Spleen (tissue), 11 donors: ENCODE data around the gene RESP18. TPM values are rescaled to one million over a fixed set of nuclear protein-coding genes. Genes with fewer than 3 reads are reported as not detected.

ENCODE experiments used
- DNase-seq: peaks from one replicate; pipeline ENCODE4 v3.0.0-alpha.2; 2020
- H3K27ac ChIP-seq, 8 donors: fragments of 200-600 bp; sonication (generic) in 7 of 8; 1 replicate in 4 of 8; 2 replicates in 4 of 8; pipeline versions ENCODE4 v1.5.0 to v1.8.0; 2016 to 2021; ENCODE audit warnings: inconsistent platforms in 4 of 8, mild to moderate bottlenecking in 4 of 8, moderate library complexity in 1 of 8
- H3K27me3 ChIP-seq, 7 donors: fragments of 200-600 bp; sonication (generic) in 6 of 7; replicated peaks in 1 of 7; 1 replicate in 4 of 7; 2 replicates in 3 of 7; pipeline versions ENCODE4 v1.5.0 to v1.8.0; 2016 to 2021; ENCODE audit warnings: inconsistent platforms in 3 of 7, mild to moderate bottlenecking in 1 of 7
- H3K36me3 ChIP-seq, 6 donors: fragments of 200-600 bp; sonication (generic) in 5 of 6; 1 replicate in 4 of 6; 2 replicates in 2 of 6; pipeline versions ENCODE4 v1.5.0 to v1.8.0; 2016 to 2021; ENCODE audit warnings: inconsistent platforms in 2 of 6
- H3K4me1 ChIP-seq, 6 donors: fragments of 200-600 bp; sonication (generic) in 5 of 6; 1 replicate in 3 of 6; 2 replicates in 3 of 6; pipeline versions ENCODE4 v1.5.0 to v1.8.0; 2016 to 2021; ENCODE audit warnings: inconsistent platforms in 3 of 6
- H3K4me3 ChIP-seq, 8 donors: fragments of 200-600 bp; sonication (generic) in 7 of 8; 1 replicate in 4 of 8; 2 replicates in 4 of 8; pipeline versions ENCODE4 v1.5.0 to v1.8.0; 2016 to 2021; ENCODE audit warnings: inconsistent platforms in 4 of 8, mild to moderate bottlenecking in 4 of 8, moderate library complexity in 2 of 8
- H3K9me3 ChIP-seq, 8 donors: fragments of 200-600 bp; sonication (generic) in 7 of 8; 1 replicate in 4 of 8; 2 replicates in 4 of 8; pipeline versions ENCODE4 v1.5.0 to v1.8.0; 2016 to 2021; ENCODE audit warnings: inconsistent platforms in 4 of 8
- POLR2A ChIP-seq, 3 donors: fragments of 450-650 bp; IDR thresholded peaks; one replicate each; pipeline ENCODE4 v1.5.1; 2017; ENCODE audit warnings: antibody characterized with exemption in 3 of 3, mild to moderate bottlenecking in 1 of 3
- POLR2AphosphoS5 ChIP-seq, 3 donors: sonication (generic); formaldehyde crosslinking; IDR thresholded peaks; one replicate each; pipeline ENCODE4 v1.5.1; 2017; ENCODE audit warnings: antibody characterized with exemption in 3 of 3
- WGBS, 5 donors: extraction: QIAGEN DNeasy Blood & Tissue Kit in 3 of 5; methylation state at CpG; one replicate each; pipeline versions ENCODE4 v1.1.5 to v1.1.7; 2013 to 2018; 5-methylcytosine and 5-hydroxymethylcytosine counted together
- intact Hi-C: fragments of 100-400 bp; cut with DNase I; formaldehyde crosslinking; loops from one replicate; pipeline ENCODE4 v1.15.0; 2023; ENCODE audit warnings: low total_unique reads
- polyA plus RNA-seq, 3 donors: library from polyadenylated mRNA; stranded (reverse); fragments of 200-250 nt; gene quantifications; one replicate each; pipeline ENCODE4 v1.2.1, GENCODE V29; 2013
- total RNA-seq, 7 donors: library from RNA; depleted of rRNA in 3 of 7; stranded (reverse); fragments of >200 nt in 3 of 7; fragmentation: NEBNext Ultra II Directional in 4 of 7; extraction: Animal tissue kit (Norgen Biotek cat#: 25700) in 4 of 7; gene quantifications; one replicate each; pipeline versions ENCODE4 v1.1.0 to v1.2.1, GENCODE V29; 2016 to 2021
- TF ChIP-seq, protein P1 (sequence below), 11 experiments: fragments of 200-600 bp in 7 of 11; fragments of 450-650 bp in 4 of 11; sonication (generic) in 4 of 11; IDR thresholded peaks in 8 of 11; conservative IDR thresholded peaks in 3 of 11; 1 replicate in 7 of 11; 2 replicates in 4 of 11; pipeline versions ENCODE4 v1.4.0 to v1.8.0; 2016 to 2021; ENCODE audit warnings: antibody characterized with exemption in 11 of 11, inconsistent platforms in 4 of 11, mild to moderate bottlenecking in 1 of 11
- donor health status: healthy with polysubstance abuse.
- donor health status: DM: no; HTN: no; CAD: no; lungs with moderate emphysema.
- donor health status: DM: no; HTN: no; CAD: no.
- donor health status: Bipolar disorder and iron deficiency.
- donor health status: healthy.
- donor health status: DM: no; HTN: no; CAD: no.
- donor health status: DM: yes; HTN: yes; CAD: no.

Gene RESP18
- total and polyA plus RNA-seq, 10 donors: 0.83 TPM; not detected in 9

DNA sequence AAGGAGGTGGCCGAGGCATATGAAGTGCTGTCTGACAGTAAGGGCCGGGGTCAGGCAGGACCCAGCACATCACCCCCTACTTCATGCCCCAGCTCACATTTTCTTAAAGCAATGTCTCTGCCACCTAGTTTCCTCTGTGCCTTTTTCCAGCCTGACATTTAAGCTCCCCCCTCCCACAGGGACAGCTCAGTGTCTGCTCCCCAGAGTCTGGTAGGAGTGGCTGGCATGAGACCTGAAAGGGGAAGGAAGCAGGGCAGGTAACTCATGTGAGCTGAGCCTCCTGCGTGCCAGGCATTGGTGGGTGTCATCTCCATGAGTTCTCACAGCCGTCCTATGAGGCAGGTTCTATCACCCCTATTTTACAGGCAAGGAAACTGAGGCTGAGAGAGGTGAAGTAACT, 51.9 kb downstream of the RESP18 start:
- DNase-seq: no peak
- Histone ChIP-seq H3K4me3 (peak overlapping the region in 1 of 8 donors; percentile 78), H3K4me1 (peaks cover 26 to 80% (median 48%) of the 10 kb centered on the region in 6 donors), H3K36me3 (peaks cover 0 to 54% (median 46%) of the 10 kb centered on the region in 6 donors), H3K9me3 (no peaks in the 10 kb centered on the region), H3K27ac (peak overlapping the region in 5 of 8 donors; percentile 19 to 99 (median 99)), H3K27me3 (no peaks in the 10 kb centered on the region)
- 82 to 89% (median 86%) methylated on average over 4 of the region's 4 CpGs for WGBS, 5 donors
- TF ChIP-seq, protein P1, sequence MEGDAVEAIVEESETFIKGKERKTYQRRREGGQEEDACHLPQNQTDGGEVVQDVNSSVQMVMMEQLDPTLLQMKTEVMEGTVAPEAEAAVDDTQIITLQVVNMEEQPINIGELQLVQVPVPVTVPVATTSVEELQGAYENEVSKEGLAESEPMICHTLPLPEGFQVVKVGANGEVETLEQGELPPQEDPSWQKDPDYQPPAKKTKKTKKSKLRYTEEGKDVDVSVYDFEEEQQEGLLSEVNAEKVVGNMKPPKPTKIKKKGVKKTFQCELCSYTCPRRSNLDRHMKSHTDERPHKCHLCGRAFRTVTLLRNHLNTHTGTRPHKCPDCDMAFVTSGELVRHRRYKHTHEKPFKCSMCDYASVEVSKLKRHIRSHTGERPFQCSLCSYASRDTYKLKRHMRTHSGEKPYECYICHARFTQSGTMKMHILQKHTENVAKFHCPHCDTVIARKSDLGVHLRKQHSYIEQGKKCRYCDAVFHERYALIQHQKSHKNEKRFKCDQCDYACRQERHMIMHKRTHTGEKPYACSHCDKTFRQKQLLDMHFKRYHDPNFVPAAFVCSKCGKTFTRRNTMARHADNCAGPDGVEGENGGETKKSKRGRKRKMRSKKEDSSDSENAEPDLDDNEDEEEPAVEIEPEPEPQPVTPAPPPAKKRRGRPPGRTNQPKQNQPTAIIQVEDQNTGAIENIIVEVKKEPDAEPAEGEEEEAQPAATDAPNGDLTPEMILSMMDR (IDR thresholded peaks at IDR 0.05 in 8 of 11, conservative IDR thresholded peaks at IDR 0.05 in 3 of 11): no peak
- TF ChIP-seq POLR2A (IDR thresholded peaks at IDR 0.05): no peak
- TF ChIP-seq POLR2AphosphoS5 (IDR thresholded peaks at IDR 0.05): no peak
- intact Hi-C loops: no loop called here

- peak overlapping the region; percentile 39 to 78 (median 58) for H3K4me3 ChIP-seq
- H3K27ac ChIP-seq: peak overlapping the region; percentile 94 to 99 (median 98)
- intact Hi-C loops: loop anchor here (5.0 kb wide), 1 partner anchor 53 kb away; the partner anchor contains the start of genes ANKZF1 and ATG9A
- peak in 1 of 3 donors; percentile 33 for TF ChIP-seq POLR2A (IDR thresholded peaks at IDR 0.05)
- TF ChIP-seq, protein P1 (IDR thresholded peaks at IDR 0.05 in 8 of 11, conservative IDR thresholded peaks at IDR 0.05 in 3 of 11): peak in 7 of 11 experiments; percentile 20 to 55 (median 41)
- TF ChIP-seq POLR2AphosphoS5 (IDR thresholded peaks at IDR 0.05): peak in 1 of 3 donors; percentile 60
- peaks cover 26 to 80% (median 48%) of the 10 kb centered on the region in 6 donors for H3K4me1 ChIP-seq
- DNase-seq: no peak
- peaks cover 0 to 47% (median 39%) of the 10 kb centered on the region in 6 donors for H3K36me3 ChIP-seq
- 53 to 60% (median 57%) methylated on average over 11 to 12 of the region's 12 CpGs for WGBS, 5 donors
- H3K27me3 ChIP-seq: no peaks in the 10 kb centered on the region
- no peaks in the 10 kb centered on the region for H3K9me3 ChIP-seq
Observed at GRCh38 chr2:219279916-219280516, 52.5 kb downstream of the RESP18 start.

- intact Hi-C loops: loop anchor here (5.0 kb wide), 1 partner anchor 52 kb away; the partner anchor contains the start of genes ANKZF1 and ATG9A
- H3K27me3 ChIP-seq: no peaks in the 10 kb centered on the region
- no peaks in the 10 kb centered on the region for H3K9me3 ChIP-seq
- TF ChIP-seq POLR2A (IDR thresholded peaks at IDR 0.05) (peak; percentile 42 to 97 (median 88)), POLR2AphosphoS5 (IDR thresholded peaks at IDR 0.05) (peak; percentile 97 to 99 (median 98))
- TF ChIP-seq, protein P1 (IDR thresholded peaks at IDR 0.05 in 8 of 11, conservative IDR thresholded peaks at IDR 0.05 in 3 of 11): peak in 1 of 11 experiments; percentile 37
- peaks cover 26 to 73% (median 44%) of the 10 kb centered on the region in 6 donors for H3K4me1 ChIP-seq
- WGBS, 5 donors: 0 to 1% (median 1%) methylated on average over 31 to 65 of the region's 65 CpGs
- DNase-seq: peak; percentile 100
- peak within 1 kb of the TSS; percentile 39 to 78 (median 58) for H3K4me3 ChIP-seq
- H3K36me3 ChIP-seq: peaks cover 0 to 40% (median 32%) of the 10 kb centered on the region in 6 donors
- peak within 1 kb of the TSS; percentile 94 to 99 (median 98) for H3K27ac ChIP-seq
Observed at GRCh38 chr2:219279151-219279915, 53.2 kb downstream of the RESP18 start, which contains the start of gene DNAJB2. Gene DNAJB2 (plus strand): TSS chr2:219279366. CDS start chr2:219279834, 468 bp downstream.
